SHP77 treated with DMSO at 0.1 percent for 48 hours (cell line): ENCODE data around the gene SAA4.
"Not testable (repeated sequence)": the region's sequence is repeated elsewhere in the genome, so short reads cannot be mapped to it uniquely, and the experiment has no call there.

Source experiments
- DNase-seq: peaks from one replicate; lab custom pipeline; 2025; lab: John Stamatoyannopoulos, UW

Gene SAA4

DNA sequence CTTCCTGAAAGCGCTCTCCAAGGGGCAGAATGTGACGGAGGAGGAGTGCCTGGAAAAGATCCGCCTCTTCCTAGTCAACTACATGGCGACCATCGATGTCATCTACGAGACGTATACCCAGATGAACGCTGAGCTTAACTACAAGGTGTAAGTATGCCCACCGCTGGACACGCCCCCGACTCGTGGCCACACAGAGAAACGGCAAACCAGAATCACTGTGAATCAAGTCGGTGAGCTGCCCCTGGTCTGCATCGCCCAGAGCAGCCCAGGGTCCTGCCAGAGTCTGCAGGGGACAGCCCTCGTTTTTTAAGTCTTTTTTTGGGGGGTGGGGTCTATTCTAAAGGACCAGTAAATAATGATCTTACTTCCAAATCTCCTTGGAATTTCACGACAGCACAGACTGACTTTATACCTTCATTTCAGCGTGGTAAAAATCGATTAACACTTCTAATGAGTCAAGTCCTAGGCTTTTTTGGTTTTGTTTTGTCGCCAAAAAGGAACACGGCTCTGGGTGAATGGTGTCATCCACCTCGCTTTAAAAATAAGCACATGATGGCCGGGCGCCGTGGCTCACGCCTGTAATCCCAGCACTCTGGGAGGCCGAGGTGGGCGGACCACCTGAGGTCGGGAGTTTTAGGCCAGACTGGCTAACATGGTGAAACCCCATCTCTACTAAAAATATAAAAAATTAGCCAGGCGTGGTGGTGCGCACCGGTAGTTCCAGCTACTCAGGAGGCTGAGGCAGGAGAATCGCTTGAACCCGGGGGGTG, 46.9 kb downstream of the SAA4 start:
- not testable (repeated sequence) for DNase-seq

DNA sequence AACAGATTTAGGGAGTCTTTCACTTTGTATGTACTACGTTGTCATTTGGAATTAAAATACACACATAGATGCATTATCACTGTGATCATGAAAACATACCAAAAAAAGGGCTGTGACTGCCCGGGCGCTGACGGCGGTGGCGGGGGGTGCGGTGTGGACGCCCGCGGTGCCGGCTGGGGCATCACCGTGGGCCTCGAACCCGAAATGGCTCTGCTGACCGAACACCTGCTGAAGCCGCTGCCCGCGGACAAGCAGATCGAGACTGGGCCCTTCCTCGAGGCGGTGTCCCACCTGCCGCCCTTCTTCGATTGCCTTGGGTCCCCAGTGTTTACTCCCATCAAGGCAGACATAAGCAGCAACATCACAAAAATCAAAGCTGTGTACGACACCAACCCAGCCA, 47.8 kb downstream of the SAA4 start:
- DNase-seq, result no peak
